Lung (tissue), 12 donors: Measurements from ENCODE around the gene CREG1. TPM values are rescaled to one million over a fixed set of nuclear protein-coding genes. Genes with fewer than 3 reads are reported as not detected.

Experiments used
- ATAC-seq: fragments of 200-7000 bp; cut with Tn5 transposase; one replicate; pipeline ENCODE4 v1.9.1; 2020; ENCODE audit warnings: moderate number of reproducible peaks; ENCODE audit not compliant: insufficient read depth, low FRiP score
- DNase-seq, 3 donors: peaks; one replicate each; pipeline ENCODE4 v3.0.0-alpha.2; 2013 to 2017
- H3K27ac ChIP-seq, 2 donors: one replicate each; pipeline ENCODE4 v1.5.1; 2013; ENCODE audit warnings: mild to moderate bottlenecking in 2 of 2, moderate library complexity in 2 of 2, control low read depth in 1 of 2, inconsistent platforms in 1 of 2, low read depth in 1 of 2, low read length in 1 of 2
- H3K27me3 ChIP-seq, 3 donors: one replicate each; pipeline ENCODE4 v1.5.1; 2013; ENCODE audit warnings: low read length in 2 of 3; ENCODE audit not compliant: control insufficient read depth in 3 of 3, insufficient read depth in 3 of 3
- H3K36me3 ChIP-seq, 4 donors: one replicate each; pipeline ENCODE4 v1.5.1; 2013; ENCODE audit warnings: low read length in 4 of 4, mild to moderate bottlenecking in 1 of 4, moderate library complexity in 1 of 4; ENCODE audit not compliant: control insufficient read depth in 4 of 4, insufficient read depth in 4 of 4
- H3K4me1 ChIP-seq, 5 donors: one replicate each; pipeline ENCODE4 v1.5.1; 2013; ENCODE audit warnings: low read length in 5 of 5, mild to moderate bottlenecking in 2 of 5, moderate library complexity in 1 of 5; ENCODE audit not compliant: control insufficient read depth in 5 of 5, insufficient read depth in 5 of 5
- H3K4me3 ChIP-seq: one replicate; pipeline ENCODE4 v1.5.1; 2013; ENCODE audit warnings: mild to moderate bottlenecking, control low read depth, moderate library complexity
- H3K9ac ChIP-seq, 2 donors: one replicate each; pipeline ENCODE4 v1.5.1; 2013; ENCODE audit warnings: low read length in 2 of 2, control low read depth in 1 of 2; ENCODE audit not compliant: insufficient read depth in 1 of 2
- H3K9me3 ChIP-seq, 4 donors: one replicate each; pipeline ENCODE4 v1.5.1; 2013; ENCODE audit warnings: low read length in 3 of 4, mild to moderate bottlenecking in 1 of 4, moderate library complexity in 1 of 4; ENCODE audit not compliant: control insufficient read depth in 4 of 4, insufficient read depth in 3 of 4
- CTCF ChIP-seq: IDR thresholded peaks from 2 replicates; pipeline ENCODE4 v1.5.1; 2012; ENCODE audit warnings: mild to moderate bottlenecking; ENCODE audit errors: control extremely low read depth, extremely low read depth
- WGBS, 2 donors: extraction: QIAGEN DNeasy Blood & Tissue Kit; methylation state at CpG; one replicate each; pipeline ENCODE4 v1.1.7; 2013; 5-methylcytosine and 5-hydroxymethylcytosine counted together
- polyA plus RNA-seq, 2 donors: library from polyadenylated mRNA; stranded (reverse); fragments of 200-250 nt; gene quantifications; one replicate each; pipeline ENCODE4 v1.2.1, GENCODE V29; 2013
- total RNA-seq, 2 donors: library from RNA; depleted of rRNA in 1 of 2; stranded (reverse); fragments of >200 nt in 1 of 2; gene quantifications; one replicate each; pipeline ENCODE4 v1.2.1, GENCODE V29; 2014 to 2021
- donor health status: control.
- donor health status: control.
- donor health status: Bipolar disorder and iron deficiency.
- donor health status: healthy.
- donor health status: DM: yes; HTN: yes; CAD: no.

Gene CREG1
- total and polyA plus RNA-seq, 4 donors, result 93.8 to 159 (median 116) TPM

DNA sequence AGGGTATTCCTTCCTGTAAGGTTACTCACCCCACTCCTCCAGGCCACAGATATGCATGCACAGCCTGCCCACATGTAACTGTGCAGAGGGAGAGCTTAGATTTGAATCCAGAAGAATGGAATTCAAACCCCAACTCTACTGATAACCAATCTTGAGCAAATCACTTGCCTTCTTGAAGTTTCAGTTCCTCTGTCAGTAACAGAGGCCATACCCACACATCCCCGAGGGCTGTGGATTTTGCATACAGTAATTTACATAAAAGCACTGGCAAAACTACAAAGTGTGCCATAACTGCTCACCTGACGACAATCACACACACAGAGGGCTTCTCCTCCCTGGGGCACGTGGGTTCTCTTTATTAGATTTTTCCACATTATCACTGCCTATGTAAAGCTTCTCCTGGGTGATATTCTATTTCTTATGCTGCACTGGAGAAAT is 53.9 kb downstream of the CREG1 start:
- H3K9ac ChIP-seq, result no peak overlapping the region
- H3K9me3 ChIP-seq, result no peaks in the 10 kb centered on the region
- H3K36me3 ChIP-seq, result no peaks in the 10 kb centered on the region
- DNase-seq, result no peak
- no peaks in the 10 kb centered on the region for H3K4me1 ChIP-seq
- no peak overlapping the region for H3K4me3 ChIP-seq
- no peak for TF ChIP-seq CTCF
- H3K27ac ChIP-seq, result no peak overlapping the region
- 63 to 76% methylated on average over 3 of the region's 3 CpGs for WGBS, 2 donors
- peaks cover 0 to 26% (median 20%) of the 10 kb centered on the region in 3 donors for H3K27me3 ChIP-seq
- ATAC-seq, result no peak

GRCh38 chr1:167499106-167499505 is 54.5 kb downstream of the CREG1 start:
- 49 to 71% methylated on average over 4 of the region's 4 CpGs for WGBS, 2 donors
- Histone ChIP-seq H3K36me3 (no peaks in the 10 kb centered on the region), H3K9ac (no peak overlapping the region), H3K4me3 (no peak overlapping the region), H3K9me3 (no peaks in the 10 kb centered on the region), H3K4me1 (no peaks in the 10 kb centered on the region), H3K27me3 (peaks cover 0 to 23% (median 17%) of the 10 kb centered on the region in 3 donors), H3K27ac (no peak overlapping the region)
- DNase-seq (no peak), ATAC-seq (no peak)
- no peak for TF ChIP-seq CTCF

GRCh38 chr1:167496797-167497619 is 56.6 kb downstream of the CREG1 start:
- TF ChIP-seq CTCF, result no peak
- no peak overlapping the region for H3K9ac ChIP-seq
- no peaks in the 10 kb centered on the region for H3K9me3 ChIP-seq
- ATAC-seq (no peak), DNase-seq (no peak)
- WGBS, 2 donors, result 86% methylated on average over 11 of the region's 11 CpGs
- H3K27me3 ChIP-seq, result peaks cover 0 to 17% (median 2%) of the 10 kb centered on the region in 3 donors
- no peak overlapping the region for H3K27ac ChIP-seq
- peaks cover 0 to 2% (median 0%) of the 10 kb centered on the region in 5 donors for H3K4me1 ChIP-seq
- no peak overlapping the region for H3K4me3 ChIP-seq
- no peaks in the 10 kb centered on the region for H3K36me3 ChIP-seq
